IMR-90 (cell line): ENCODE measurements around the gene PRSS1. TPM values are rescaled to one million over a fixed set of nuclear protein-coding genes. Genes with fewer than 3 reads are reported as not detected.

Source experiments
- ATAC-seq: fragments of 200-7000 bp; cut with Tn5 transposase; 2 replicates; pipeline ENCODE4 v1.9.1; 2020; ENCODE audit warnings: low read depth, mild to moderate bottlenecking, moderate library complexity
- BruUV-seq: library from RNA; stranded (reverse); fragments of 400-500 nt; replicated peaks from 2 replicates; lab custom pipeline; 2021; lab: Mats Ljungman, UMichigan
- CTCF ChIA-PET: fragments of 300-600 bp; formaldehyde crosslinking; extraction: SDS; loops from one replicate; lab custom pipeline; 2021; ENCODE audit warnings: antibody characterized with exemption; lab: Yijun Ruan, JAX
- POLR2A ChIA-PET: fragments of 300-600 bp; sonication (Branson Sonifier 250); formaldehyde crosslinking; loops from one replicate; lab custom pipeline; 2022; ENCODE audit warnings: antibody characterized with exemption; ENCODE audit not compliant: unreplicated experiment; lab: Charles Lee
- DNase-seq: peaks from one replicate; pipeline ENCODE4 v3.0.0; 2013
- H2AFZ ChIP-seq: replicated peaks from 2 replicates; pipeline ENCODE3; 2013; ENCODE audit warnings: low read length, mild to moderate bottlenecking; ENCODE audit not compliant: poor library complexity
- H2AK5ac ChIP-seq: 2 replicates; pipeline ENCODE4 v1.6.1; 2013; ENCODE audit warnings: low read depth, low read length, inconsistent platforms
- H2AK9ac ChIP-seq: replicated peaks from 2 replicates; pipeline ENCODE3; 2013; ENCODE audit warnings: mild to moderate bottlenecking, low read depth, low read length, moderate library complexity; ENCODE audit not compliant: poor library complexity
- H2BK120ac ChIP-seq: 2 replicates; pipeline ENCODE4 v1.6.1; 2013; ENCODE audit warnings: low read depth, low read length, inconsistent platforms
- H2BK15ac ChIP-seq: 3 replicates; pipeline ENCODE4 v1.6.1; 2013; ENCODE audit warnings: low read depth, low read length, inconsistent platforms
- H2BK20ac ChIP-seq: 2 replicates; pipeline ENCODE4 v1.6.1; 2013; ENCODE audit warnings: low read depth, mild to moderate bottlenecking, inconsistent platforms, low read length, moderate library complexity
- H2BK5ac ChIP-seq: 2 replicates; pipeline ENCODE4 v1.6.1; 2013; ENCODE audit warnings: mild to moderate bottlenecking, low read depth, low read length, inconsistent platforms; ENCODE audit not compliant: poor library complexity, severe bottlenecking
- H3K14ac ChIP-seq: replicated peaks from 2 replicates; pipeline ENCODE4 v1.6.1; 2013; ENCODE audit warnings: low read depth, low read length, inconsistent platforms
- H3K18ac ChIP-seq: 2 replicates; pipeline ENCODE4 v1.6.1; 2013; ENCODE audit warnings: low read depth, low read length, control low read depth
- H3K23ac ChIP-seq: 2 replicates; pipeline ENCODE4 v1.6.1; 2013; ENCODE audit warnings: low read depth, low read length, inconsistent platforms
- H3K27ac ChIP-seq: 2 replicates; pipeline ENCODE4 v1.5.1; 2013; ENCODE audit warnings: mild to moderate bottlenecking, control low read depth, low read length; ENCODE audit not compliant: insufficient read depth
- H3K27me3 ChIP-seq: 2 replicates; pipeline ENCODE4 v1.6.1; 2013; ENCODE audit warnings: low read length; ENCODE audit not compliant: control insufficient read depth, insufficient read depth
- H3K36me3 ChIP-seq: 2 replicates; pipeline ENCODE4 v1.6.1; 2013; ENCODE audit warnings: low read length, mixed read lengths; ENCODE audit not compliant: control insufficient read depth, insufficient read depth
- H3K4ac ChIP-seq: 2 replicates; pipeline ENCODE4 v1.6.1; 2013; ENCODE audit warnings: low read depth, low read length, inconsistent platforms
- H3K4me1 ChIP-seq: 2 replicates; pipeline ENCODE4 v1.6.1; 2013; ENCODE audit warnings: low read length, mixed read lengths; ENCODE audit not compliant: control insufficient read depth, insufficient read depth
- H3K4me2 ChIP-seq: 2 replicates; pipeline ENCODE4 v1.6.1; 2013; ENCODE audit warnings: low read depth, mild to moderate bottlenecking, control low read depth, low read length, moderate library complexity
- H3K4me3 ChIP-seq: 2 replicates; pipeline ENCODE4 v1.5.1; 2013; ENCODE audit warnings: low read depth, mild to moderate bottlenecking, control low read depth, low read length, moderate library complexity; ENCODE audit not compliant: insufficient read depth
- H3K56ac ChIP-seq: 2 replicates; pipeline ENCODE4 v1.6.1; 2013; ENCODE audit warnings: low read length, inconsistent platforms; ENCODE audit not compliant: insufficient read depth; ENCODE audit errors: extremely low read depth
- H3K79me1 ChIP-seq, 2 experiments: 2 replicates each; pipeline ENCODE4 v1.6.1; 2013; ENCODE audit warnings: low read length in 2 of 2, inconsistent platforms in 1 of 2, low read depth in 1 of 2
- H3K9ac ChIP-seq: 2 replicates; pipeline ENCODE4 v1.6.1; 2013; ENCODE audit warnings: low read depth, low read length, control low read depth
- H3K9me1 ChIP-seq: 2 replicates; pipeline ENCODE4 v1.6.1; 2013; ENCODE audit warnings: low read length, inconsistent platforms; ENCODE audit not compliant: insufficient read depth
- H3K9me3 ChIP-seq: 2 replicates; pipeline ENCODE4 v1.6.1; 2013; ENCODE audit warnings: low read length; ENCODE audit not compliant: control insufficient read depth, insufficient read depth
- H4K20me1 ChIP-seq: 2 replicates; pipeline ENCODE4 v1.6.1; 2013; ENCODE audit warnings: low read length, inconsistent platforms; ENCODE audit not compliant: insufficient read depth
- H4K5ac ChIP-seq: 2 replicates; pipeline ENCODE4 v1.6.1; 2013; ENCODE audit warnings: mild to moderate bottlenecking, low read depth, low read length, control low read depth
- H4K8ac ChIP-seq, 2 experiments: 2 replicates each; pipeline ENCODE4 v1.6.1; 2013; ENCODE audit warnings: low read depth in 2 of 2, low read length in 2 of 2, control low read depth in 1 of 2, inconsistent platforms in 1 of 2
- H4K91ac ChIP-seq: 2 replicates; pipeline ENCODE4 v1.6.1; 2013; ENCODE audit warnings: low read depth, low read length, inconsistent platforms; ENCODE audit not compliant: insufficient read depth
- BHLHE40 ChIP-seq: fragments of 150-350 bp; IDR thresholded peaks from 2 replicates; pipeline ENCODE4 v1.6.1; 2016; ENCODE audit warnings: mild to moderate bottlenecking, low read depth, low read length
- CEBPB ChIP-seq: IDR thresholded peaks from 2 replicates; pipeline ENCODE4 v1.6.1; 2012; ENCODE audit warnings: low read depth, low read length, improper control_type of control experiment
- CHD1 ChIP-seq: IDR thresholded peaks from 2 replicates; pipeline ENCODE4 v1.6.1; 2012; ENCODE audit warnings: low read depth, low read length, improper control_type of control experiment
- CTCF ChIP-seq: conservative IDR thresholded peaks from 2 replicates; pipeline ENCODE4 v1.5.1; 2012; ENCODE audit warnings: mild to moderate bottlenecking, low read depth, low read length, improper control_type of control experiment
- ELK1 ChIP-seq: fragments of 150-350 bp; IDR thresholded peaks from 2 replicates; pipeline ENCODE4 v1.6.1; 2016; ENCODE audit warnings: low read depth, mild to moderate bottlenecking, low read length, moderate library complexity, borderline replicate concordance
- FOS ChIP-seq: fragments of 150-350 bp; IDR thresholded peaks from 2 replicates; pipeline ENCODE4 v1.6.1; 2016; ENCODE audit warnings: low read depth, low read length
- MAFK ChIP-seq: IDR thresholded peaks from 2 replicates; pipeline ENCODE4 v1.6.1; 2012; ENCODE audit warnings: low read depth, low read length, improper control_type of control experiment
- MAZ ChIP-seq: IDR thresholded peaks from 2 replicates; pipeline ENCODE4 v1.6.1; 2012; ENCODE audit warnings: low read depth, mild to moderate bottlenecking, low read length, improper control_type of control experiment, moderate library complexity, borderline replicate concordance
- MXI1 ChIP-seq: IDR thresholded peaks from 2 replicates; pipeline ENCODE4 v1.6.1; 2012; ENCODE audit warnings: low read depth, mild to moderate bottlenecking, low read length, moderate library complexity, borderline replicate concordance
- NFE2L2 ChIP-seq: fragments of 150-350 bp; IDR thresholded peaks from 2 replicates; pipeline ENCODE4 v1.6.1; 2016; ENCODE audit warnings: low read depth, mild to moderate bottlenecking, low read length
- POLR2A ChIP-seq: IDR thresholded peaks from 2 replicates; pipeline ENCODE4 v1.6.1; 2012; ENCODE audit warnings: mild to moderate bottlenecking, low read depth, low read length
- RAD21 ChIP-seq: IDR thresholded peaks from 2 replicates; pipeline ENCODE4 v1.6.1; 2012; ENCODE audit warnings: low read length, improper control_type of control experiment
- RCOR1 ChIP-seq: IDR thresholded peaks from 2 replicates; pipeline ENCODE4 v1.6.1; 2012; ENCODE audit warnings: mild to moderate bottlenecking, low read length, improper control_type of control experiment; ENCODE audit not compliant: insufficient replicate concordance
- RFX5 ChIP-seq: IDR thresholded peaks from 2 replicates; pipeline ENCODE4 v1.8.0; 2012; ENCODE audit warnings: low read depth, mild to moderate bottlenecking, low read length, moderate library complexity
- SMC3 ChIP-seq: fragments of 150-350 bp; IDR thresholded peaks from 2 replicates; pipeline ENCODE4 v1.6.1; 2016; ENCODE audit warnings: low read depth, mild to moderate bottlenecking, antibody characterized with exemption, low read length, moderate library complexity
- USF2 ChIP-seq: fragments of 150-350 bp; IDR thresholded peaks from 2 replicates; pipeline ENCODE4 v1.6.1; 2017; ENCODE audit warnings: mild to moderate bottlenecking, antibody characterized with exemption, low read length, low read depth
- WGBS, 2 experiments: methylation state at CpG; one replicate each; pipeline versions ENCODE4 v1.1.5 to v1.1.7; 2013; ENCODE audit warnings: missing lambda C conversion rate in 2 of 2; ENCODE audit not compliant: insufficient read length in 1 of 2; ENCODE audit errors: extremely low coverage in 2 of 2; 5-methylcytosine and 5-hydroxymethylcytosine counted together
- dilution Hi-C: fragments of 300-500 bp; cut with HindIII; formaldehyde crosslinking; loops from one replicate; pipeline ENCODE4 v1.14.3; 2018; ENCODE audit warnings: low sequenced_read_pairs; ENCODE audit not compliant: unreplicated experiment
- in situ Hi-C: fragments of 300-500 bp; cut with MboI; formaldehyde crosslinking; loops from 3 replicates; pipeline ENCODE4 v1.14.3; 2019; ENCODE audit warnings: low sequenced_read_pairs, inconsistent platforms, mixed read lengths
- intact Hi-C: fragments of 100-400 bp; cut with micrococcal nuclease; formaldehyde crosslinking; loops from 2 replicates; pipeline ENCODE4 v1.10.0; 2022
- polyA plus RNA-seq, 3 experiments: library from polyadenylated mRNA; depleted of rRNA; stranded (reverse); fragments of >200 nt; gene quantifications; 2 replicates each; pipeline ENCODE4 v1.2.3, GENCODE V29; 2012; ENCODE audit warnings: low replicate concordance in 1 of 3
- total RNA-seq: library from RNA; depleted of rRNA; stranded (reverse); fragments of >200 nt; gene quantifications from 2 replicates; pipeline ENCODE4 v1.2.3, GENCODE V29; 2012

PRSS1 gene
- total and polyA plus RNA-seq, 2 of the 4 experiments (the other 2 are of a cell fraction): not detected

GRCh38 chr7:142802301-142802700, 53.0 kb downstream of the PRSS1 start:
- Histone ChIP-seq H2AK9ac (no peak overlapping the region), H3K27me3 (peaks cover 37% of the 10 kb centered on the region), H3K4me1 (no peaks in the 10 kb centered on the region), H2AK5ac (no peak overlapping the region), H4K20me1 (no peaks in the 10 kb centered on the region), H4K5ac (no peak overlapping the region), H3K14ac (no peak overlapping the region), H4K8ac (no peak overlapping the region), H3K9me3 (no peaks in the 10 kb centered on the region), H3K79me1 (no peaks in the 10 kb centered on the region), H3K4me2 (no peak overlapping the region), H3K27ac (no peak overlapping the region), H2BK5ac (no peak overlapping the region), H3K4ac (no peak overlapping the region), H3K23ac (no peak overlapping the region), H3K18ac (no peak overlapping the region), H3K36me3 (no peaks in the 10 kb centered on the region), H2BK15ac (no peak overlapping the region), H4K91ac (no peak overlapping the region), H2BK20ac (no peak overlapping the region), H3K9me1 (no peaks in the 10 kb centered on the region), H2AFZ (no peak overlapping the region), H2BK120ac (no peak overlapping the region), H3K9ac (no peak overlapping the region), H3K4me3 (no peak overlapping the region), H3K56ac (no peak overlapping the region)
- ChIA-PET POLR2A (no interaction called here), CTCF (interaction anchor here (0.6 to 0.7 kb wide), 2 partner anchors 22 to 250 kb away, joined by 3 read pairs; no protein-coding TSS in a partner anchor)
- intact Hi-C loops (no loop called here), dilution Hi-C loops (no loop called here), in situ Hi-C loops (no loop called here)
- TF ChIP-seq USF2 (no peak), BHLHE40 (no peak), SMC3 (no peak), ELK1 (no peak), MAFK (no peak), NFE2L2 (no peak), MXI1 (no peak), RAD21 (no peak), MAZ (no peak), RFX5 (no peak), CEBPB (no peak), RCOR1 (no peak), CTCF (no peak), FOS (no peak), POLR2A (no peak), CHD1 (no peak)
- ATAC-seq (no peak), DNase-seq (no peak)
- WGBS, 2 experiments: 33% methylated on average over 1 of the region's 3 CpGs; no CpG with 5 or more reads in 1 of the 2 experiments
- BruUV-seq: no TSS peak
